ENCODE measurements around the gene CTBS. TPM values are rescaled to one million over a fixed set of nuclear protein-coding genes. Genes with fewer than 3 reads are reported as not detected.

Gene CTBS
- total and polyA plus RNA-seq, 2 of the 8 experiments (the other 6 are each of a cell fraction or from before 2014, with no cell fraction given), result 3.3 to 4.1 TPM

GRCh38 chr1:84598846-84599741 lies 24.9 kb upstream of the CTBS start:
- H3K23ac ChIP-seq (ENCODE audit: insufficient read length), result no peak overlapping the region
- H2BK5ac ChIP-seq (ENCODE audit: low read depth, low read length), result no peak overlapping the region
- H2BK15ac ChIP-seq (ENCODE audit: low read length), result no peak overlapping the region
- no peak overlapping the region for H3K56ac ChIP-seq (replicated peaks; ENCODE audit: insufficient read length, low read depth, low read length)
- CTCF ChIA-PET (ENCODE audit: partially characterized antibody), result interaction anchor here (1.0 kb wide), 1 partner anchor 62 kb away, joined by 3 read pairs; no protein-coding TSS in a partner anchor
- no peak overlapping the region for H4K8ac ChIP-seq (ENCODE audit: extremely low read depth, insufficient read depth, low read length)
- H3K36me3 ChIP-seq (ENCODE audit: control insufficient read depth in 2 of 4, insufficient read depth in 4 of 4, low read length in 3 of 4), result no peaks in the 10 kb centered on the region
- H3K4me3 ChIP-seq (ENCODE audit: extremely low read depth in 1 of 4, insufficient read depth in 2 of 4, low read depth in 3 of 4, low read length in 4 of 4), result no peak overlapping the region
- no peak for TF ChIP-seq JUN (IDR thresholded peaks at IDR 0.05; ENCODE audit: low read depth, low read length)
- TF ChIP-seq POLR2A (IDR thresholded peaks at IDR 0.05; ENCODE audit: control extremely low read depth in 1 of 2, low read depth in 2 of 2, low read length in 2 of 2), result no peak
- TF ChIP-seq CBX5 (IDR thresholded peaks at IDR 0.05; ENCODE audit: low read depth, low read length), result no peak
- TF ChIP-seq EZH2 (IDR thresholded peaks at IDR 0.05; ENCODE audit: low read depth, low read length, severe bottlenecking), result no peak
- no peak for TF ChIP-seq ASH2L (IDR thresholded peaks at IDR 0.05; ENCODE audit: low read length)
- TF ChIP-seq GABPA (IDR thresholded peaks at IDR 0.05; ENCODE audit: borderline replicate concordance, insufficient read depth, low read length), result no peak
- no peak for TF ChIP-seq FOSL1 (IDR thresholded peaks at IDR 0.05; ENCODE audit: insufficient read depth, low read depth, low read length)
- TF ChIP-seq NRF1 (IDR thresholded peaks at IDR 0.05; ENCODE audit: low read depth, low read length), result no peak
- no peak for TF ChIP-seq SRF (IDR thresholded peaks at IDR 0.05; ENCODE audit: low read depth, low read length)
- H4K91ac ChIP-seq (replicated peaks; ENCODE audit: insufficient read length, low read length), result no peak overlapping the region
- no peak overlapping the region for H3K4ac ChIP-seq (replicated peaks; ENCODE audit: insufficient read length, low read depth, low read length)
- H4K5ac ChIP-seq (ENCODE audit: insufficient read length, low read depth, low read length), result no peak overlapping the region
- no peak overlapping the region for H2BK120ac ChIP-seq (replicated peaks; ENCODE audit: low read depth, low read length)
- H3K9ac ChIP-seq (replicated peaks in 1 of 4; ENCODE audit: extremely low read depth in 1 of 4, low read depth in 3 of 4, low read length in 3 of 4), result no peak overlapping the region
- no peak overlapping the region for H2AK5ac ChIP-seq (ENCODE audit: low read depth, low read length)
- H4K20me1 ChIP-seq (replicated peaks in 1 of 2; ENCODE audit: control insufficient read depth in 1 of 2, insufficient read depth in 2 of 2, low read length in 2 of 2), result no peaks in the 10 kb centered on the region
- H3K4me1 ChIP-seq (replicated peaks in 1 of 4; ENCODE audit: control insufficient read depth in 3 of 4, insufficient read depth in 4 of 4, low read length in 3 of 4), result no peaks in the 10 kb centered on the region; a peak in 1 of 7 replicates
- DNase-seq (ENCODE audit: low read depth in 1 of 2, low spot score in 2 of 2), result no peak
- no peak overlapping the region for H3K18ac ChIP-seq (ENCODE audit: extremely low read depth, low read length)
- no peak overlapping the region for H2BK20ac ChIP-seq (ENCODE audit: low read length)
- H3K27me3 ChIP-seq (replicated peaks in 1 of 4; ENCODE audit: control insufficient read depth in 3 of 4, extremely low read depth in 1 of 4, insufficient read depth in 3 of 4, low read length in 3 of 4), result no peaks in the 10 kb centered on the region
- H3K14ac ChIP-seq (ENCODE audit: insufficient read length), result no peak overlapping the region
- H3K4me2 ChIP-seq (ENCODE audit: insufficient read depth in 1 of 2, low read depth in 2 of 2, low read length in 2 of 2), result no peak overlapping the region
- H3K79me2 ChIP-seq (ENCODE audit: control insufficient read depth in 1 of 2, insufficient read depth in 2 of 2, low read length in 2 of 2), result no peaks in the 10 kb centered on the region
- WGBS, 2 experiments (ENCODE audit: extremely low coverage in 1 of 2, insufficient coverage in 1 of 2, insufficient read length in 1 of 2, insufficient replicate concordance in 2 of 2, low coverage in 1 of 2, low lambda C conversion rate in 2 of 2, missing lambda C conversion rate in 1 of 2), result 76% methylated on average over 5 of the region's 5 CpGs; no CpG with 5 or more reads in 1 of the 2 experiments
- FAIRE-seq, result no peak
- H3K23me2 ChIP-seq (ENCODE audit: low read depth, low read length), result no peaks in the 10 kb centered on the region
- no peak overlapping the region for H2BK12ac ChIP-seq (ENCODE audit: low read depth, low read length)
- H2AFZ ChIP-seq (ENCODE audit: low read length), result no peak overlapping the region
- H3K9me3 ChIP-seq (ENCODE audit: insufficient read depth in 2 of 2, low read depth in 1 of 2, low read length in 1 of 2), result no peaks in the 10 kb centered on the region
- POLR2A ChIA-PET (ENCODE audit: partially characterized antibody), result no interaction called here
- no peak overlapping the region for H3K27ac ChIP-seq (ENCODE audit: low read depth, low read length)
- H3K79me1 ChIP-seq (ENCODE audit: low read depth, low read length), result no peaks in the 10 kb centered on the region

Data from H1 (cell line).